Calu3 (cell line): ENCODE results near the gene PCNT. TPM values are rescaled to one million over a fixed set of nuclear protein-coding genes. Genes with fewer than 3 reads are reported as not detected.

Experiments
- BruUV-seq: library from RNA; stranded (reverse); fragments of 400-500 nt; replicated peaks from 2 replicates; lab custom pipeline; 2021; lab: Mats Ljungman, UMichigan
- CTCF ChIA-PET: fragments of 300-600 bp; sonication (Branson Sonifier 250); formaldehyde crosslinking; loops from one replicate; lab custom pipeline; 2022; ENCODE audit warnings: antibody characterized with exemption; lab: Charles Lee
- DNase-seq: peaks from one replicate; pipeline ENCODE4 v3.0.0; 2022
- H3K27ac Mint-ChIP-seq: one replicate; pipeline ENCODE4 v1.8.0; 2022; ENCODE audit warnings: mixed read lengths; ENCODE audit not compliant: unreplicated experiment
- H3K27me3 Mint-ChIP-seq: one replicate; pipeline ENCODE4 v1.8.0; 2022; ENCODE audit warnings: mixed read lengths; ENCODE audit not compliant: unreplicated experiment
- H3K36me3 Mint-ChIP-seq: one replicate; pipeline ENCODE4 v1.8.0; 2022; ENCODE audit warnings: mild to moderate bottlenecking, moderate library complexity, mixed read lengths; ENCODE audit not compliant: insufficient read depth, unreplicated experiment
- H3K4me1 Mint-ChIP-seq: one replicate; pipeline ENCODE4 v1.8.0; 2022; ENCODE audit warnings: mild to moderate bottlenecking, low read depth, mixed read lengths; ENCODE audit not compliant: unreplicated experiment
- H3K4me3 Mint-ChIP-seq: one replicate; pipeline ENCODE4 v1.8.0; 2022; ENCODE audit warnings: mild to moderate bottlenecking, low read depth, moderate library complexity, mixed read lengths; ENCODE audit not compliant: unreplicated experiment
- H3K9me3 Mint-ChIP-seq: one replicate; pipeline ENCODE4 v1.8.0; 2022; ENCODE audit warnings: low read depth, mixed read lengths; ENCODE audit not compliant: unreplicated experiment
- CTCF ChIP-seq: fragments of 200-600 bp; IDR thresholded peaks from one replicate; pipeline ENCODE4 v1.8.0; 2022; ENCODE audit warnings: antibody characterized with exemption; ENCODE audit not compliant: unreplicated experiment
- intact Hi-C: fragments of 100-400 bp; cut with micrococcal nuclease; formaldehyde crosslinking; loops from one replicate; pipeline ENCODE4 v1.10.0; 2022; ENCODE audit not compliant: unreplicated experiment
- total RNA-seq: library from RNA; stranded (reverse); gene quantifications from 2 replicates; pipeline ENCODE4 v1.2.3, GENCODE V29; 2022

The PCNT gene
- total RNA-seq, 1 experiment from 2014 or later = 32.2 TPM

GRCh38 chr21:46397211-46397905, 73.4 kb downstream of the PCNT start:
- Mint-ChIP-seq H3K4me1 (no peaks in the 10 kb centered on the region), H3K9me3 (no peaks in the 10 kb centered on the region), H3K36me3 (peaks cover 43% of the 10 kb centered on the region), H3K4me3 (no peak overlapping the region), H3K27ac (no peak overlapping the region), H3K27me3 (no peaks in the 10 kb centered on the region)
- CTCF ChIA-PET = no interaction called here
- no TSS peak for BruUV-seq
- intact Hi-C loops = no loop called here
- no peak for DNase-seq
- no peak for TF ChIP-seq CTCF

- Mint-ChIP-seq H3K9me3 (no peaks in the 10 kb centered on the region), H3K27ac (no peak overlapping the region), H3K4me3 (no peak overlapping the region), H3K4me1 (no peaks in the 10 kb centered on the region), H3K27me3 (no peaks in the 10 kb centered on the region), H3K36me3 (peaks cover 42% of the 10 kb centered on the region)
- intact Hi-C loops = no loop called here
- BruUV-seq = no TSS peak
- CTCF ChIA-PET = no interaction called here
- DNase-seq = no peak
- TF ChIP-seq CTCF = no peak
These were observed 74.0 kb downstream of the PCNT start for GRCh38 chr21:46397993-46398392.

GRCh38 chr21:46399129-46399528, 75.2 kb downstream of the PCNT start:
- H3K4me1 Mint-ChIP-seq = no peaks in the 10 kb centered on the region
- H3K36me3 Mint-ChIP-seq = peaks cover 43% of the 10 kb centered on the region
- H3K4me3 Mint-ChIP-seq = no peak overlapping the region
- no peaks in the 10 kb centered on the region for H3K27me3 Mint-ChIP-seq
- no peaks in the 10 kb centered on the region for H3K9me3 Mint-ChIP-seq
- no peak for DNase-seq
- no peak overlapping the region for H3K27ac Mint-ChIP-seq
- BruUV-seq = no TSS peak
- CTCF ChIA-PET = no interaction called here
- no peak for TF ChIP-seq CTCF
- intact Hi-C loops = no loop called here

GRCh38 chr21:46399686-46400085, 75.7 kb downstream of the PCNT start:
- CTCF ChIA-PET = no interaction called here
- no TSS peak for BruUV-seq
- no peak for TF ChIP-seq CTCF
- DNase-seq = no peak
- Mint-ChIP-seq H3K27ac (no peak overlapping the region), H3K27me3 (no peaks in the 10 kb centered on the region), H3K4me3 (no peak overlapping the region), H3K4me1 (no peaks in the 10 kb centered on the region), H3K36me3 (peaks cover 43% of the 10 kb centered on the region), H3K9me3 (no peaks in the 10 kb centered on the region)
- intact Hi-C loops = no loop called here
